HCT116 (cell line): ENCODE data around the gene CDH13. TPM values are rescaled to one million over a fixed set of nuclear protein-coding genes. Genes with fewer than 3 reads are reported as not detected.

Experiments
- ATAC-seq: fragments of 200-7000 bp; cut with Tn5 transposase; 2 replicates; pipeline ENCODE4 v1.9.1; 2020; ENCODE audit warnings: mild to moderate bottlenecking, moderate library complexity
- BruUV-seq: library from RNA; stranded (reverse); fragments of 400-500 nt; replicated peaks from 2 replicates; lab custom pipeline; 2021; lab: Mats Ljungman, UMichigan
- CTCF ChIA-PET: fragments of 300-600 bp; sonication (Branson Sonifier 250); formaldehyde crosslinking; loops from one replicate; lab custom pipeline; 2021; ENCODE audit warnings: antibody characterized with exemption; lab: Charles Lee
- POLR2A ChIA-PET: fragments of 300-600, 350-600 bp; sonication (Branson Sonifier 250); formaldehyde crosslinking; loops from one replicate; lab custom pipeline; 2021; ENCODE audit warnings: antibody characterized with exemption; lab: Charles Lee
- RAD21 ChIA-PET, 2 experiments: fragments of 300-600 bp; sonication (Branson Sonifier 250); formaldehyde crosslinking; loops; one replicate each; lab custom pipeline; 2023; ENCODE audit warnings: low total read pairs in 2 of 2; ENCODE audit not compliant: uncharacterized antibody in 2 of 2, unreplicated experiment in 2 of 2, low non-redundant PET in 1 of 2; lab: Charles Lee
- DNase-seq: peaks from one replicate; pipeline ENCODE4 v3.0.0-alpha.2; 2010; ENCODE audit warnings: low read depth, low spot score
- H2AFZ ChIP-seq: fragments of 200-600 bp; shearing (Covaris generic), sonication (generic); 2 replicates; pipeline ENCODE4 v1.6.1; 2017; ENCODE audit warnings: low read depth, mixed run types, mixed read lengths, antibody characterized with exemption, low read length; ENCODE audit not compliant: poor library complexity, severe bottlenecking
- H3K27ac ChIP-seq: 2 replicates; pipeline ENCODE4 v1.5.1; 2012; ENCODE audit warnings: low read depth, low read length
- H3K27me3 ChIP-seq: fragments of 200-600 bp; sonication (generic); 2 replicates; pipeline ENCODE4 v1.6.1; 2016; ENCODE audit warnings: mixed run types, low read length, mixed read lengths; ENCODE audit not compliant: insufficient read depth
- H3K36me3 ChIP-seq, 2 experiments: fragments of 200-500 bp in 1 of 2; fragments of 200-600 bp in 1 of 2; sonication (Bioruptor generic) in 1 of 2; sonication (generic) in 1 of 2; 2 replicates each; pipeline versions ENCODE4 v1.5.1 to v1.6.1; 2014 to 2016; ENCODE audit warnings: low read length in 2 of 2, inconsistent platforms in 1 of 2, mixed read lengths in 1 of 2, mixed run types in 1 of 2; ENCODE audit not compliant: insufficient read depth in 2 of 2, control insufficient read depth in 1 of 2
- H3K4me1 ChIP-seq, 2 experiments: fragments of 200-600 bp in 1 of 2; sonication (generic) in 1 of 2; 2 replicates each; pipeline versions ENCODE4 v1.5.1 to v1.6.1; 2012 to 2017; ENCODE audit warnings: low read length in 2 of 2, inconsistent platforms in 1 of 2, mild to moderate bottlenecking in 1 of 2, mixed read lengths in 1 of 2, mixed run types in 1 of 2, moderate library complexity in 1 of 2; ENCODE audit not compliant: insufficient read depth in 2 of 2, control insufficient read depth in 1 of 2
- H3K4me2 ChIP-seq: fragments of 200-600 bp; sonication (generic); 2 replicates; pipeline ENCODE4 v1.6.1; 2017; ENCODE audit warnings: mixed run types, low read length, mixed read lengths
- H3K4me3 ChIP-seq, 2 experiments: fragments of 200-600 bp in 1 of 2; sonication (generic) in 1 of 2; replicated peaks in 1 of 2; 2 replicates each; pipeline ENCODE4 v1.5.1; 2011 to 2016; ENCODE audit warnings: low read length in 2 of 2, control low read depth in 1 of 2, low read depth in 1 of 2, mild to moderate bottlenecking in 1 of 2, mixed read lengths in 1 of 2, mixed run types in 1 of 2
- H3K79me2 ChIP-seq: fragments of 200-600 bp; sonication (generic); 2 replicates; pipeline ENCODE4 v1.6.1; 2017; ENCODE audit warnings: mild to moderate bottlenecking, mixed run types, low read length, moderate library complexity, mixed read lengths; ENCODE audit not compliant: insufficient read depth
- H3K9ac ChIP-seq: fragments of 200-600 bp; sonication (generic); 2 replicates; pipeline ENCODE4 v1.6.1; 2016; ENCODE audit warnings: low read length, mixed read lengths
- H3K9me2 ChIP-seq: fragments of 200-600 bp; sonication (generic), shearing (Covaris generic); 2 replicates; pipeline ENCODE4 v1.6.1; 2017; ENCODE audit warnings: mixed run types, mild to moderate bottlenecking, moderate library complexity; ENCODE audit not compliant: insufficient read depth
- H3K9me3 ChIP-seq, 2 experiments: fragments of 200-500 bp in 1 of 2; fragments of 200-600 bp in 1 of 2; sonication (Bioruptor generic) in 1 of 2; sonication (generic) in 1 of 2; 2 replicates each; pipeline ENCODE4 v1.6.1; 2014 to 2017; ENCODE audit warnings: low read length in 2 of 2, mixed read lengths in 2 of 2, inconsistent platforms in 1 of 2, low read depth in 1 of 2, mild to moderate bottlenecking in 1 of 2, mixed run types in 1 of 2, moderate library complexity in 1 of 2; ENCODE audit not compliant: control insufficient read depth in 1 of 2, insufficient read depth in 1 of 2
- H4K20me1 ChIP-seq: fragments of 200-600 bp; sonication (generic), shearing (Covaris generic); 2 replicates; pipeline ENCODE4 v1.6.1; 2017; ENCODE audit warnings: mixed run types, mild to moderate bottlenecking, moderate library complexity; ENCODE audit not compliant: insufficient read depth
- CBX3 ChIP-seq: IDR thresholded peaks from 2 replicates; pipeline ENCODE4 v1.6.1; 2012; ENCODE audit warnings: low read depth
- CEBPB ChIP-seq: IDR thresholded peaks from 2 replicates; pipeline ENCODE4 v1.6.1; 2012; ENCODE audit warnings: low read depth
- ELF1 ChIP-seq: IDR thresholded peaks from 2 replicates; pipeline ENCODE4 v1.6.1; 2012; ENCODE audit warnings: low read depth, borderline replicate concordance
- EZH2 ChIP-seq: fragments of 200-600 bp; sonication (generic); IDR thresholded peaks from 2 replicates; pipeline ENCODE4 v1.6.1; 2017; ENCODE audit warnings: antibody characterized with exemption, mixed run types
- POLR2A ChIP-seq: IDR thresholded peaks from 2 replicates; pipeline ENCODE4 v1.7.0; 2011; ENCODE audit warnings: borderline replicate concordance; ENCODE audit not compliant: insufficient read depth, insufficient read length; ENCODE audit errors: extremely low read depth
- POLR2AphosphoS5 ChIP-seq: IDR thresholded peaks from 2 replicates; pipeline ENCODE4 v1.6.1; 2011; ENCODE audit warnings: mild to moderate bottlenecking, low read depth, low read length, moderate library complexity
- RAD21 ChIP-seq: IDR thresholded peaks from 2 replicates; pipeline ENCODE4 v1.6.1; 2012; ENCODE audit warnings: low read depth, mild to moderate bottlenecking
- SIN3A ChIP-seq: IDR thresholded peaks from 2 replicates; pipeline ENCODE4 v1.6.1; 2012; ENCODE audit warnings: low read depth
- SP1 ChIP-seq: IDR thresholded peaks from 2 replicates; pipeline ENCODE4 v1.6.1; 2012; ENCODE audit warnings: low read depth
- SRF ChIP-seq: IDR thresholded peaks from 2 replicates; pipeline ENCODE4 v1.6.1; 2012; ENCODE audit warnings: low read depth
- TCF7L2 ChIP-seq: IDR thresholded peaks from 2 replicates; pipeline ENCODE4 v1.7.0; 2011; ENCODE audit warnings: borderline replicate concordance, inconsistent platforms; ENCODE audit not compliant: insufficient read depth, insufficient read length; ENCODE audit errors: extremely low read depth
- YY1 ChIP-seq: IDR thresholded peaks from 2 replicates; pipeline ENCODE4 v1.6.1; 2011; ENCODE audit warnings: low read length, low read depth, moderate library complexity, mild to moderate bottlenecking; ENCODE audit not compliant: insufficient replicate concordance; ENCODE audit errors: extremely low read depth
- intact Hi-C: fragments of 100-400 bp; cut with micrococcal nuclease; formaldehyde crosslinking; loops from 2 replicates; pipeline ENCODE4 v1.10.0; 2022
- total RNA-seq: library from RNA; stranded (reverse); gene quantifications from one replicate; pipeline ENCODE4 v1.2.1, GENCODE V29; 2021; ENCODE audit not compliant: unreplicated experiment

The CDH13 gene
- total RNA-seq, 1 experiment from 2014 or later = not detected

- Histone ChIP-seq H3K9me2 (no peaks in the 10 kb centered on the region), H3K4me2 (no peak overlapping the region), H3K79me2 (no peaks in the 10 kb centered on the region), H4K20me1 (no peaks in the 10 kb centered on the region), H3K4me3 (no peak overlapping the region), H3K27ac (no peak overlapping the region), H3K4me1 (no peaks in the 10 kb centered on the region), H3K9ac (no peak overlapping the region), H3K27me3 (0 out of 2 replicates have a peak, but pooled peaks cover 14% of the 10 kb centered on the region), H3K36me3 (no peaks in the 10 kb centered on the region), H2AFZ (no peak overlapping the region), H3K9me3 (peaks cover under 1 to 3% of the 10 kb centered on the region in 2 experiments; a peak in 2 of 4 replicates)
- DNase-seq = no peak
- ATAC-seq = no peak
- CTCF ChIA-PET = no interaction called here
- RAD21 ChIA-PET = no interaction called here
- POLR2A ChIA-PET = no interaction called here
- BruUV-seq = no TSS peak
- intact Hi-C loops = no loop called here
- TF ChIP-seq SP1 = no peak
These were observed 1112.2 kb downstream of the CDH13 start for GRCh38 chr16:83738923-83739503.

- no peaks in the 10 kb centered on the region for H3K79me2 ChIP-seq
- no peak overlapping the region for H3K4me3 ChIP-seq
- no TSS peak for BruUV-seq
- peaks cover 0 to 6% of the 10 kb centered on the region in 2 experiments; a peak in 1 of 4 replicates for H3K4me1 ChIP-seq
- H3K4me2 ChIP-seq = no peak overlapping the region
- intact Hi-C loops = no loop called here
- no peak for TF ChIP-seq CBX3
- no peak for TF ChIP-seq SIN3A
- TF ChIP-seq POLR2AphosphoS5 = no peak
- no peak for TF ChIP-seq POLR2A
- no peak for TF ChIP-seq YY1
- no peak for TF ChIP-seq ELF1
- TF ChIP-seq CEBPB = no peak
- TF ChIP-seq TCF7L2 = no peak
- no peak for TF ChIP-seq RAD21
- TF ChIP-seq SRF = no peak
- TF ChIP-seq EZH2 = no peak
- ChIA-PET CTCF (interaction anchor here (0.6 kb wide), 1 partner anchor 296 kb away, joined by 4 read pairs; no protein-coding TSS in a partner anchor), POLR2A (no interaction called here), RAD21 (no interaction called here)
- H3K9me3 ChIP-seq = no peaks in the 10 kb centered on the region
- ATAC-seq = no peak
- no peaks in the 10 kb centered on the region for H3K9me2 ChIP-seq
- H3K27me3 ChIP-seq = 0 out of 2 replicates have a peak, but pooled peaks cover 14% of the 10 kb centered on the region
- no peaks in the 10 kb centered on the region for H3K36me3 ChIP-seq
- H3K27ac ChIP-seq = no peak overlapping the region
- no peaks in the 10 kb centered on the region for H4K20me1 ChIP-seq
- H3K9ac ChIP-seq = no peak overlapping the region
- H2AFZ ChIP-seq = no peak overlapping the region
- DNase-seq = no peak
These were observed 1115.5 kb downstream of the CDH13 start for GRCh38 chr16:83742124-83742899.
